GM06990 (cell line): ENCODE measurements around the gene SMPD4.
"Not testable (repeated sequence)": the region's sequence is repeated elsewhere in the genome, so short reads cannot be mapped to it uniquely, and the experiment has no call there.

Experiments
- DNase-seq: peaks from one replicate; pipeline ENCODE4 v3.0.0-alpha.2; 2011; ENCODE audit not compliant: insufficient read length; ENCODE audit errors: extremely low read depth
- H3K27me3 ChIP-seq: replicated peaks from 2 replicates; pipeline ENCODE4 v1.6.0; 2011; ENCODE audit warnings: low read length; ENCODE audit not compliant: control insufficient read depth, insufficient read depth
- H3K36me3 ChIP-seq: 2 replicates; pipeline ENCODE4 v1.5.1; 2011; ENCODE audit warnings: low read length; ENCODE audit not compliant: control insufficient read depth, insufficient read depth
- H3K4me3 ChIP-seq: replicated peaks from 2 replicates; pipeline ENCODE4 v1.5.1; 2011; ENCODE audit warnings: low read depth, mild to moderate bottlenecking, control low read depth, low read length
- CTCF ChIP-seq: IDR thresholded peaks from 2 replicates; pipeline ENCODE4 v1.5.1; 2011; ENCODE audit warnings: low read length, control low read depth, mild to moderate bottlenecking, inconsistent platforms; ENCODE audit not compliant: insufficient read depth, poor library complexity, severe bottlenecking

Gene SMPD4

GRCh38 chr2:130181880-130182682, 679 bp upstream of the SMPD4 start, which contains the start of gene MZT2B:
Gene MZT2B, plus strand, starts transcription at chr2:130182262. Its CDS starts 21 bp downstream, at chr2:130182283.
- H3K36me3 ChIP-seq, H3K27me3 ChIP-seq: not testable (repeated sequence)
- DNase-seq: peak; percentile 93
- peak; percentile 23 for TF ChIP-seq CTCF
- peak within 1 kb of the TSS; percentile 94 for H3K4me3 ChIP-seq

- not testable (repeated sequence) for H3K36me3 ChIP-seq, DNase-seq, H3K27me3 ChIP-seq
- H3K4me3 ChIP-seq: peak overlapping the region; percentile 94
Measured at GRCh38 chr2:130180404-130181324, 738 bp downstream of the SMPD4 start.

- DNase-seq, H3K27me3 ChIP-seq, H3K4me3 ChIP-seq: not testable (repeated sequence)
- peaks cover 12% of the 10 kb centered on the region for H3K36me3 ChIP-seq
Measured at GRCh38 chr2:130174866-130175265, 6.5 kb downstream of the SMPD4 start.

GRCh38 chr2:130169896-130170295, 11.5 kb downstream of the SMPD4 start:
- TF ChIP-seq CTCF: no peak
- Histone ChIP-seq H3K36me3 (peaks cover 13% of the 10 kb centered on the region), H3K27me3 (no peaks in the 10 kb centered on the region), H3K4me3 (no peak overlapping the region)
- DNase-seq: no peak

- not testable (repeated sequence) for H3K4me3 ChIP-seq, H3K27me3 ChIP-seq, DNase-seq
- peaks cover 13% of the 10 kb centered on the region for H3K36me3 ChIP-seq
Measured at GRCh38 chr2:130169163-130169562, 12.2 kb downstream of the SMPD4 start.

- H3K27me3 ChIP-seq, H3K4me3 ChIP-seq, DNase-seq: not testable (repeated sequence)
- peaks cover 12% of the 10 kb centered on the region for H3K36me3 ChIP-seq
Measured at GRCh38 chr2:130166611-130167010, 14.8 kb downstream of the SMPD4 start.

GRCh38 chr2:130165293-130166016, 15.9 kb downstream of the SMPD4 start:
- TF ChIP-seq CTCF: no peak
- no peak for DNase-seq
- Histone ChIP-seq H3K27me3 (no peaks in the 10 kb centered on the region), H3K36me3 (peaks cover 9% of the 10 kb centered on the region), H3K4me3 (no peak overlapping the region)
